NCI-H460 (cell line): Measurements from ENCODE around the gene MORN4. TPM values are rescaled to one million over a fixed set of nuclear protein-coding genes. Genes with fewer than 3 reads are reported as not detected.
"Not testable (repeated sequence)": the region's sequence is repeated elsewhere in the genome, so short reads cannot be mapped to it uniquely, and the experiment has no call there.

ENCODE experiments used
- DNase-seq: peaks from one replicate; pipeline ENCODE4 v3.0.0-alpha.2; 2016; ENCODE audit warnings: low read depth; ENCODE audit errors: extremely low read depth
- total RNA-seq: library from RNA; depleted of rRNA; stranded (reverse); fragments of >200 nt; shearing (Covaris generic); gene quantifications from 2 replicates; pipeline ENCODE4 v1.2.3, GENCODE V29; 2014

MORN4 gene
- total RNA-seq, 1 experiment from 2014 or later = 19.5 TPM

DNA sequence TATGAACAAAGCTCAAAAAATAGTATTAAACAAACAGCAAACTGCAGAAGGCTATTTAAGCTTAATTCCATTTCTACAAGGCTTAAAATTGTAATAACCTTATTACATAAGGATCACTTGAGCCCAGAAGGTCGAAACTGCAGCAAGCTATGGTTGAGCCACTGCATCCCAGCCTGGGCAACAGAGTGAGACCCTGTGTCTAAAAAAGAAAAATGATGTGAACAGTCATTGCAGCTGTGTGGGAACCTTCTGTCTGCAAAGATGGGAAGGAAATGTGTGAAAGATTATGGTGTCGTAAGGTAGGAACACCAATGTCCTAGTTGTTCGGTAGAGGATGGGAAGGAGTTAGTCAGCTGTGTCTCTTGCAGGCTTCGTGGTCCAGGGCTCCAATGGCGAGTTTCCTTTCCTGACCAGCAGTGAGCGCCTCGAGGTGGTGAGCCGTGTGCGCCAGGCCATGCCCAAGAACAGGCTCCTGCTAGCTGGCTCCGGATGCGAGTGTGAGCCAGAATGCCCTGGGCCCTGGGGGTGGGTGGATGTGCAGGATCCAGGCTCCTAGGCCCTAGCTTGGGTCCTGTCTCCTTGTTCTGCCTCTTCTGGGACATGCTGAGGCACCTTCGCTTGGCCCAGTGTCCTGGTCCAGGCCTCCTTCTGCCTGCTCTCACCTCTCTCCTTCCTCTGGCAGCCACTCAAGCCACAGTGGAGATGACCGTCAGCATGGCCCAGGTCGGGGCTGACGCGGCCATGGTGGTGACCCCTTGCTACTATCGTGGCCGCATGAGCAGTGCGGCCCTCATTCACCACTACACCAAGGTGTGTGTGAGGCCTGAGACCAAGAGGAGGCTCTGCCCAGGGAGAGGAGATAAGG is 34.7 kb downstream of the MORN4 start:
- no peak for DNase-seq

DNA sequence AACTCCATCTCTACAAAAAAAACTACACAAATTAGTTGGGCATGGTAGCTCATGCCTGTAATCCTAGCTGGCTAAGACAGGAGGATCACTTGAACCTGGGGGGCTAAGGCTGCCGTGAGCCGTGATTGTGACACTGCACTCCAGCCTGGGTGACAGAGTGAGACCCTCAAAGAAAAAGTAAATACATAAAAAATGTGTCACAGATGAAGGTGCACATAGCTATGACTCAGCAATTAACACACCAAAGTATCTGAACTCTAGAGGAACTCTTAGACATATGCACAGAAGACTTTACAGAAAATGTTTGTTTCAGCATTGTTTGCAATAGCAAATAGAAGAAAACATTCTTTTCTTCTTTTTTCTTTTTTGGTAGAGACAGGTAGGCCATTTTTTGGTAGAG is 35.5 kb downstream of the MORN4 start:
- DNase-seq = no peak

DNA sequence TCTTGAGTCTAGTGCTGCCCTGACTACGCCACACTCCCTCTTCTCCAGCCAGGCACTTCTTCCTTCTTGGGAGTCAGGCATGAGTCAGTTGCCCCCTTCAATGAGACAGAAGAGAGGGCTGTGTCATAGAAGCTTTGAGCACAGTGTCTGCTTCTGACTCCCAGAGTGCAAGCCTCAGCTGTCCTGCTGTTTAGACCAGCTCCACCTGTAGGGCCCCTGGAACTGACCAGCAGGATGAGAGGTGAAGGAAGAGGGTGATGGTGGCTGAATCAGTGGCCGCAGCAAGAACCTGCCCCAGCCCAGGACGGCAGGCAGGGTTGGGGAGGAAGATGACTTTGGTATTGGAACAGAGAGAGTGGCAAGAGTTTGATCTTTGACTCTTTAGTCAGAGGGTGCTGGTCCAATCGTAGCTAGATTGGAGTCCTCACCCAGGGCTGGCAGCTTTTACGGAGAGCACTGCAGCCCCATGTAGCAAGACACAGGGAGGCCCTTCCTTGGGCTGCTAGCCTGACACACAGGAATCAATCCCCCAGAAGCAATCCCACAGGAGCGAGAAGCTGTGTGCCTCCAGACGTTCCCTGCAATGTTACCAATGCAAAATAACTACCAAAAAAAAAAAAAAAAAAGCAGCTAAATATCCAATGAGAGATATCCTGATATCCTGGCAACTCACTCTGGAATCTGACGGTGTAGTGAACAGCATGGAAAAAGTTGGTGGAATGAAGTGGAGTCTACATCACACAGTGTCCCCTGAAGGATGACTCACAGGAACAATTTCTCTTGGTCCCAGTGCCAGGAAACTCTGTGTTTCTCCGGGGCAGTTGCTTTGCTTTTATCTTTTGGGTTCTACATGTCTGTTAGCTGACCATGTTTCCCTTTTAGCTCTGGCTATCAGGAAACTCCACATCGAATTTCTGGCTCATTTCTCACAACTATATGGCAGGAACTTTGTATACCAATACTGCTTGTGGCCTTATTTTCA is 36.9 kb downstream of the MORN4 start:
- DNase-seq = peak; percentile 32

DNA sequence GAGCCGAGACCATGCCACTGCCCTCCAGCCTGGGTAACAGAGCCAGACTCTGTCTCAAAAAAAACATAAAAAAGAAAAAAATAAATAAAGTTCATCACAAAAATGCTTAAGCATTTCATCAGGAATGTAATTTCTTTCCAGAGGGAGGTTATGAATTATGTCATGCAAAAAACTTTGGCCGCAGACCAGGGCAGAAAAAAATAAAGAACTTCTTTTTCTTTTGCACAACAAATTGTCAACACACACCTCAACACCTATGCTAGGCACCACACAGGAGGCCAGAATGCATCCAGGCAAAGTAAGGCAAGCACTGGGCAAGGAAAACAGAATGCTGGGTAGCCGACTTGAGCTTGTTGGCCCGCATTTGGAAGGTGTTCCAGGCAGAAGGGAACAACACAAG is 39.9 kb downstream of the MORN4 start:
- no peak for DNase-seq

DNA sequence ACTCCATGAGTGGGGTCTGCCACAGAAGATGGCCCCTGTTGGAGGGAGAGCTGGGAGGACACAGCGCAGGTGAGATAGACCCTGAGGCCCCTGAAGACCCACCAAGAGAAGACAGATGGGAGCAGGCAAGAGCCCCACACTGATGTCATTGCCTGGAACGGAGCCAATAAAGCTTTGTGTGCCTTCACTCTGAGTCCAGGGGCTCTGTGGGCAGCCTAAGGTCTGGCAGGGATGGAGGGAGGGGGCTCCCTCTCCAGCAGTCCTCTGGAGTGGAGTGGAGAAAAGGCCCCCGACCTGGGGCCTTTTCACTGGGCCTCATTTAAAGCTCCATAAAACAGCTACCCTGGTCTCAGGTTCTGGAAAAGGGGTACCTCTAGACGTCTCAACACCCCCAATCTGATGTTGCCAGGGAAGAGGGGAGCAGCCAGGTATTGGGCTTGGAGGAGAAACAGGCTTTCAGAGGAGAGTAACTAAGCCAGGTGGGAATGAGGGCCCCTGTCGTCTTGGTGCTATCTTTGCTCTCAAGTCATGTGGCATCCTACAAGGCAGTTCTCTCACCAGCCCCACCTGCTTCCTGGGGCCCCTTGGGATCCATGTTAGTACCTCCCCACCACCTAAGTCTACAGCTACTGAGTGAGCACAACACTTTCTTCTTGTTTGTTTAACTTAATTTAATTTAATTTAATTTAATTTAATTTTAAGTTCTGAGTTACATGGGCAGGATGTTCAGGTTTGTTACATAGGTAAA is 42.4 kb downstream of the MORN4 start:
- DNase-seq = no peak

DNA sequence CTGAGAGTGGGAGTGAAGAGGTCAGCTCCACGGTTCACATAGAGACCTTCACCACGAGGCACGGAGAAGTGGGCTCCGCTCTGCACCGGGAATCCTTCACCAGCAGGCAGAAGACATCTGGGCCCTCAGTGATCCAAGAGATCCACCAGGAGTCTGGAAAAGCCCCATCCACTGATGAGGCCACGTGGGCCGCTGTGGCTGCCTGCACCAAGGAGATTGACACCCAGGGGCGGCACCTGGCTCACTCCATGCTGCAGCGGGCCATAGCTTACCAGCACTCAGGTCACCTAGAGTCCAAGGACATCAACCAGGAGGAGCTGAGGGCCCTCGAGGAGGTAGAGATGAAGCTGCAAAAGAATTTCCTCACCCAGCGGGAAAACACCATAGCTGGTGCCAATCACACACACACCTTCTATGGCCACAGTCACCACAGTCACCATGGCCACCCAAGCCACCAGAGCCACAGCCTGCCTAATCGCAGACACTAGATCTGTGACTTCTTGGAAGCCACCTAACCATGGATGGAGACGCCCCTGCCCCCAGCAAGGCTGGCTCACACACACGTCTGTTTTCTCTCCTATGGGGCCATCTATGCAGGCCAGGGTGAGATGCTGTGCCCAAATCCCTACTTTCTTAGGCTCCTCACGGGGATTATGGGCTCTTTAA is 43.1 kb downstream of the MORN4 start:
- no peak for DNase-seq

DNA sequence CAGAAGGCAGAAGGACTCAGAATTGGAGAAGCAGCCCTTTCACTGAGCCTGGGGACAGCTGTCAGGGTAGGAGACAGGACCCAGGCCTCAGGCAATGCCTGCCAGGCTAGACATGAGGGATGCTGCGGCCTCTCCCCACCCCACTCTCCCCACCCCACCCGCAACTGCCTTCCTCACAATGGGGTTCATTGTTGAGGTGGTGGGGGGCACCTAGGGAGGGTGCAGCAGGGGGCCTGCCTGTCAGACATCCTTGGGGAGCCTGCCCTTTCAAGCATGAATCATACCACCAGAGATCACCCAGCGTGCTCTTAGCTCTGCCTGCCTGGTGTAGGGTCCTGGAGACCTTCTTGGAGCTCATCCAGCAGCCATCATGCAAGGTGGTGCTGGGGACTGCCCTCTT is 43.8 kb downstream of the MORN4 start, which contains the start of gene C10orf62:
TSS of gene C10orf62 (plus strand) at position 243 of the 400 bp plus-strand sequence. CDS start 177 bp downstream, outside the sequence.
- DNase-seq = no peak

DNA sequence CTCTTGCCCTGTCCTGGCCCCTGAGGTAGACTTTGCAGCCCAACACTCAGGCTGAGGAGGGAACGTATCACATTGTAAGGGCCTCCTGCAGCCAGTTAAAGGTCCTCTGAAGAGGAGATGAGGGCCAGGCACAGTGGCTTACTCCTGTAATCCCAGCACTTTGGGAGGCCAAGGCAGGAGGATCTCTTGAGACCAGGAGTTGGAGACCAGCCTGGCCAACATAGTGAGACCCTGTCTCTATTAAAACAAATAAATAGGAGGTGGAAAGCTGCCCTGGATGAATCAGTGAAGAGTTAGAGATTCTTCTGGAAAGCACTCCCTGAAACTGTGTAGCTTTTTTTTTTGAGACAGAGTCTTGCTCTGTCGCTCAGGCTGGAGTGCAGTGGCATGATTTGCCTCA is 46.1 kb downstream of the MORN4 start:
- no peak for DNase-seq

DNA sequence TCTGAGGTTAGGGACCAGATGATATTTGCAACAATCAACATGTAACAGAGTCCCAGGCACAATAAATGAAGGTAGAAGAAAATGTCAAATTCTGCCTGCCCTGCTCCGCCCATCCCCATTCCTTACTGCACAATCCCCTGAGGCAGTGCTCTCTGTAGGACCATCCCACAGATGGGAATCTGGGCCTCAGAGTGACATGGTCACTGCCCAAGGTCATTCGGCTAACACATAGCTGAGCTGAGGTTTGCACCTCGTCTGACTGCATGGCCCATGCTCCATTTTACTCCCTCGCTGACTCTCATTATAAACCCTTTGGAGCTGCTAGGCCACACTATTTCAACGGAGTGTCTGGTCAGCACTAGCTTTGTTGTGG is 47.9 kb downstream of the MORN4 start:
- no peak for DNase-seq

DNA sequence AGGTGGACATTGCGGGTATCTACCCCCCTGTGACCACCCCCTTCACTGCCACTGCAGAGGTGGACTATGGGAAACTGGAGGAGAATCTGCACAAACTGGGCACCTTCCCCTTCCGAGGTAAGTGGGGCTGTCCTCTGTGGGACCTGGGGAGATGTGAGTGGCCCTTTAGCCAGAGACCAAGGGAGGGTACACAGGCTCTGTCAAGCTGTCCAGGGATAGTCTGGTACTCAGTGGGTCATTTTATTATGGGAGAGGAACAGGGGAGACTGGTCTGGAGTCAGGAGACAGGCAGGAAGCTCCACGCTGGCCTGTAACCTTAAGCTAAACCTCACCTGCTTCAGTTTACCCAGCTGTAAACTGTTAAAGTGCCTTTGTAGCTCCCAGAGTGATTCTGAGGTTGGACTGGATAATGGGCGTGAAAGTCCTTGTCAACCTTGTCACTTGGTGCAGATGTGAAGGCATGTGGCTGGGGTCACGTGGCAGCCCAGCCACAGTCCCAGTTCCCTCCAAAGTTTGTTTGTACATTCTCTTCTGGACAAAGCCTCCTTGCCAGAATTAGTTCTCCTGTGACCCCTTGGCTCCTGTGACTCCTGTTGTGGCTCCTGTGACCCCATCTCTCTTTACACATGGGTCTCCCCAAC is 48.4 kb downstream of the MORN4 start:
- DNase-seq = no peak

DNA sequence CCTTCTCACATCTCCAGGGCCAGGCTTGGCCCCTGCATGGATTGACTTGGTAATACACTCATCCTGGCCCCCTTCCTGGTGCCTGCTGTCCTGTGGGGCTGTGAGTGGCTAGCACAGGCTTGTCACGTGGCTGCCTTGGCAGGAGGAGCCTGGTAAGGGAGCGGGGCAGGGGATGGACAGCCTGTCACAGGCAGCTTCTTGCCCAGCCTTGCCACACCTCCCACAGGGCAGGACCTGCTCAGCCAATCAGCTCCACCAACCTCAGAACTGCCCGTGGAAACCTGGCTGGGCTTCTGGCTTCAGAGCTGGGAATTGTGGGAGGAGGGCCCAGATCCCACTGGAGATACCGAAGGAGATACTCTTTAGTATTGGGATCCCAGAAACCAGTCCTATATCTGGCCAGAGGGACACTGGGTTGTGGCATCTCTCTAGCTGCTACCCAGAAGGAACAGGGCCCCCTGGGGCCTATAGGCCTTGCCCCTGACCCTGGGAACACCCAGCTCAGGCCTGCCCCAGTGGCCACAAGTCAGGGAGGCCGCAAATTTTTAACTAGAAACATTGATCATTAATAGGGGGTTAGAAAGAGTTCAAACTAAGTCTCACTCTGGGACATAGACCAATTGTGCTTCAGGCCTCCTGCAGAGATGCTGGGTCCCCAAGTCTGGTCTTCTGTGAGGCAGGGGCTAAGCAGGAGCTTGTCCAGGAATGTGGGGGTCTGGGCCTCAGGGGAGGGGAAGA is 49.1 kb downstream of the MORN4 start, which contains the start of gene HOGA1:
TSS of gene HOGA1 (plus strand) at position 330 of the 738 bp plus-strand sequence. CDS start at position 645, 315 bp downstream.
- peak; percentile 84 for DNase-seq

DNA sequence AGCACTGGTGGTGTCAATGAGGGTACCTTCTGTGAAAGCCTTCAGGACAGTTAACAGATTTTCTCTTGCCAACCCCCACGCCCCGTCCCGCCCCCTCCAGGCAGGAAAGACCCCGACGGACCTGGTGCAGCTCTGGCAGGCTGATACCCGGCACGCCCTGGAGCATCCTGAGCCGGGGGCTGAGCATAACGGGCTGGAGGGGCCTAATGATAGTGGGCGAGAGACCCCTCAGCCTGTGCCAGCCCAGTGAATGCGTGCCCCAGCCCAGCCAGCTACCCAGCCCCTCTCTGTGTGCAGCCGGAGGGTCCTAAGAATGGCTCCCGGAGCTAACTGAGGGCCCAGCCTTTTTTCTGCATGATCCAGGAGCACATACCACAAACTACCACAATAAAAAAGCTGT is 49.8 kb downstream of the MORN4 start:
- DNase-seq = no peak

DNA sequence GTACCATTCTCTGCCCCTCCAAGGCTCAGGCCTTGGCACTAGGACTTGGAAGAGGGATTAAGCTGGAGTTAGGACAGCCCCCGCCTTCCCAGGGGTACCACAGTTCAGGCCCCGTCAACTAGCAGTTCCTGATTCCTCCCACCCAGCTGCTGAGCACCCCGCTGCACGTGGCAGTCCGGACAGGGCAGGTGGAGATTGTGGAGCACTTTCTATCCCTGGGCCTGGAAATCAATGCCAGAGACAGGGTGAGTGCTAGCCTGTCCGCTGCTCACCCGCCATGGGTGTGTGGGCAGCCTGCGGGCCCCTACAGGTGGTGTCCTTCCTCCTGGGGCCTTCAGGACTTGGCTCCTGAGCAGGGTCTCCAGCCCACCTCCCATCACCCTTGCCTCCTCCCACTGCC is 51.1 kb downstream of the MORN4 start:
- DNase-seq = no peak

DNA sequence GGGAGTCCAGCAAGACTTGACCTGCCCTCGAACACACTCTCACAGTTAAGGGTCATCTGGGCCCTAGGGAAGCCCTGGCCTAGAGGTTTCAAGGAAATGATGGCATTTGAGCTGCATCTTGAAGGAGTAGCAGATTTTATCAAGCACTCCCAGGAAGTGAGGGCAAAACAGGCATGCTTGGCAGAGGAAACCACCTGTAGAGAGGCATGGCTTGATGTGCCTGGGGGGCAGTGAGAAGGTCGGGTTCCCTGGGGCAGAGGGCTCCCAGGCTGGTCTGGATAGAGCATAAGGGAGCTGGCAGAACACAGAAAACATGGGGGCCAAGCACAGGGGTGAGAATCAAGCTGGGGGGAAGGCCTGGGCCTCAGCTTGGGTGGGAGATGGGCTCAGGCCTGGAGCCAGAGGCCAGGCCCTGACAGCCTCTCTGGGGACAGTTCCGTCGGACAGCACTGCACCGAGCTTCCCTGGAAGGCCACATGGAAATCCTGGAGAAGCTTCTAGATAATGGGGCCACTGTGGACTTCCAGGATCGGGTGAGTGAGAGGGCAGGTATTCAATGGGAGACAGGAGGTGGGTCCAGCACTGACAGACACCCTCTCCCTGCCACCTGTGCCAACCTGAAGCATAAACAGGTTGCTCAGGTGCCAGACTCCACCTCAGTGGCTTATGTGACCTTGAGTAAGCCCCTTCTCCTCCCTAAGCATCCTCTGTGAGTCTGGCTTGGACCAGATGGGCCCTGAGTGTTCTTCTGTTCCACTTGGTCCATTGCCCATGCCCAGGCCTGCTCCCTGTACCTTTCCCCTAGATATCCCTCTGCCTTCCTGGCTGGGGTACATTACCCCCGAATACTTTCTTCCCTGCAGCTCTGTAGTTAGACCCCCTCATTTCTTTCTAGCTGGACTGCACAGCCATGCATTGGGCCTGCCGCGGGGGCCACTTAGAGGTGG is 52.6 kb downstream of the MORN4 start:
- DNase-seq = no peak

DNA sequence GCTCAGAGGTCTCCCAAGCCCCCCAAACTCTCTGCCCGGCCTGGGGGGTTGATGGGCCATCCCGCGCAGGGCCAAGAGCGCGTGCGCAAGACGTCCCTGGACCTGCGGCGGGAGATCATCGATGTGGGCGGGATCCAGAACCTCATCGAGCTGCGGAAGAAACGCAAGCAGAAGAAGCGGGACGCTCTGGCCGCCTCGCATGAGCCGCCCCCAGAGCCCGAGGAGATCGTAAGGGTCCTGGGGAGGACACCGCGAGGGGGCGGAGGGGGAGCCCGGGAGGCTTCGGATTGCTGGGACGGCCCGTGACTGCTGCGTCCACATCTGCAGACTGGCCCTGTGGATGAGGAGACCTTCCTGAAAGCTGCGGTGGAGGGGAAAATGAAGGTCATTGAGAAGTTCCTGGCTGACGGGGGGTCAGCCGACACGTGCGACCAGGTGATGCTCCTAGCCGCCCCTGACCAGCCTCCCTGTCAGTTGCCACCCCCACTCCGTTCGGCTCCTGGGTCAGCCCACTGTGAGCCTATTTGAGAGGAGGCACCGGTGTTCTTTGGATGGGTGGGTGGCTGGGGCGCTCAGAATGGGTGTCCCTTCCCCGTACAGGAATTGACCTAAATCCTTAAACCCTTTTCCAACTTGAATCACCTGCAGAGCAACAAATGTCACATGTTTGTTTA is 55.0 kb downstream of the MORN4 start:
- DNase-seq = no peak

DNA sequence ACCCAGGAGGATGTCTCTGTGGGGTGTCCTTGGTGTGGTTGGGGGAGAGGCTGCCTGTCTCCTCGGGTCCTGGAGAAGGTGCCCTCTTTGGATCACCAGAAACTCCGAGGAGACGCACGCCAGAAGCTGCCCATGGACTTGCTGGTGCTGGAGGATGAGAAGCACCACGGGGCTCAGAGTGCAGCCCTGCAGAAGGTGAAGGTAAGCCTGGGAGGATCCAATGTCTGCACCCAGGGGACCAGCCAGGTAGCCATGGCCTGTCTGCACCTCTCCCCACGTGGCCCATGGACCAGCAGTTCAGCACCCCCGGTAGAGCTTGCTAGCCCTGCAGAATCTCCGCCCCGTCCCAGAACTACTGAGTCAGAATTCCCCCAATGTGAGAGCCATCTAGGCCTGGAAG is 55.6 kb downstream of the MORN4 start:
- DNase-seq = no peak

DNA sequence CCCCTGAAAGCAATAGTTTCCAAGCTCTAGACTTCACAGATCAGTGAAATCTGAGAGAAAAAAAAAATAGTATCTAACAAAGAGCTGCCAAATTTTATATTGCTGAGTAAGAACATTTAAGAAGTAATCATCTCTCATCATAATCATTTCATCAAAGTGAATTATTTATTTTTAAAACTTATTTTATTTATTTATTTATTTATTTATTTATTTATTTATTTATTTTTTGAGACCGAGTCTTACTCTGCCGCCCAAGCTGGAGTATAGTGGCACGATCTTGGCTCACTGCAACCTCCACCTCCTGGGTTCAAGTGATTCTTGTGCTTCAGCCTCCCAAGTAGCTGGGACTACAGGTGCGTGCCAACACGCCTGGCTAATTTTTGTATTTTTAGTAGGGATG is 56.8 kb downstream of the MORN4 start:
- DNase-seq = not testable (repeated sequence)
